A673 (cell line): Measurements from ENCODE around the gene BCL2. TPM values are rescaled to one million over a fixed set of nuclear protein-coding genes. Genes with fewer than 3 reads are reported as not detected.

Source experiments
- Bru-seq: library from RNA; stranded (reverse); fragments of 400-500 nt; gene quantifications from one replicate; lab custom pipeline; 2021; lab: Mats Ljungman, UMichigan
- BruChase-seq, 2 experiments: library from RNA; stranded (reverse); fragments of 400-500 nt; gene quantifications; one replicate each; lab custom pipeline; 2021; lab: Mats Ljungman, UMichigan
- BruUV-seq: library from RNA; stranded (reverse); fragments of 400-500 nt; replicated peaks from 2 replicates; lab custom pipeline; 2021; lab: Mats Ljungman, UMichigan
- CTCF ChIA-PET: fragments of 300-600 bp; sonication (Branson Sonifier 250); formaldehyde crosslinking; loops from one replicate; lab custom pipeline; 2022; ENCODE audit warnings: antibody characterized with exemption; lab: Charles Lee
- POLR2A ChIA-PET: fragments of 300-600 bp; sonication (Branson Sonifier 250); formaldehyde crosslinking; loops from one replicate; lab custom pipeline; 2022; ENCODE audit warnings: antibody characterized with exemption; ENCODE audit not compliant: low non-redundant PET; lab: Charles Lee
- DNase-seq: peaks from one replicate; pipeline ENCODE4 v3.0.0-alpha.2; 2015; ENCODE audit warnings: low spot score
- H3K27ac ChIP-seq: fragments of 200-600 bp; sonication (generic); 2 replicates; pipeline ENCODE4 v1.5.1; 2016; ENCODE audit warnings: mixed run types, low read depth, mild to moderate bottlenecking, mixed read lengths, antibody characterized with exemption, low read length; ENCODE audit not compliant: poor library complexity, severe bottlenecking
- H3K27me3 ChIP-seq: fragments of 200-600 bp; sonication (generic); replicated peaks from 2 replicates; pipeline ENCODE4 v1.6.1; 2017; ENCODE audit warnings: mixed run types, low read depth, mild to moderate bottlenecking, mixed read lengths, antibody characterized with exemption, low read length; ENCODE audit not compliant: insufficient read depth, poor library complexity
- H3K36me3 ChIP-seq: fragments of 200-600 bp; sonication (generic); 2 replicates; pipeline ENCODE4 v1.6.1; 2016; ENCODE audit warnings: mixed run types, mild to moderate bottlenecking, mixed read lengths, antibody characterized with exemption, low read length; ENCODE audit not compliant: insufficient read depth, poor library complexity, severe bottlenecking
- H3K4me1 ChIP-seq: fragments of 200-600 bp; sonication (generic); 2 replicates; pipeline ENCODE4 v1.6.1; 2017; ENCODE audit warnings: mixed run types, mild to moderate bottlenecking, mixed read lengths, antibody characterized with exemption, low read length; ENCODE audit not compliant: insufficient read depth, poor library complexity, severe bottlenecking
- H3K4me3 ChIP-seq: fragments of 200-600 bp; sonication (generic); 2 replicates; pipeline ENCODE4 v1.5.1; 2016; ENCODE audit warnings: low read depth, mixed run types, mild to moderate bottlenecking, mixed read lengths, low read length; ENCODE audit not compliant: poor library complexity, severe bottlenecking
- H3K9me3 ChIP-seq: fragments of 200-600 bp; sonication (generic); 2 replicates; pipeline ENCODE4 v1.6.1; 2016; ENCODE audit warnings: mixed run types, low read depth, mild to moderate bottlenecking, mixed read lengths, antibody characterized with exemption, low read length; ENCODE audit not compliant: poor library complexity, severe bottlenecking
- CTCF ChIP-seq: fragments of 300-800, 200-600 bp; sonication (generic); conservative IDR thresholded peaks from 2 replicates; pipeline ENCODE4 v1.5.1; 2017; ENCODE audit warnings: low read depth, mild to moderate bottlenecking, antibody characterized with exemption, low read length, moderate library complexity, mixed read lengths
- EZH2 ChIP-seq: fragments of 200-600 bp; sonication (generic); IDR thresholded peaks from 2 replicates; pipeline ENCODE4 v1.6.1; 2017; ENCODE audit warnings: borderline replicate concordance, low read depth, mild to moderate bottlenecking, mixed read lengths, antibody characterized with exemption, low read length; ENCODE audit not compliant: poor library complexity, severe bottlenecking
- intact Hi-C: fragments of 100-400 bp; cut with micrococcal nuclease; formaldehyde crosslinking; loops from one replicate; pipeline ENCODE4 v1.10.0; 2022; ENCODE audit not compliant: unreplicated experiment
- long read RNA-seq: library from polyadenylated mRNA; stranded (forward); transcript quantifications from one replicate; pipeline ENCODE4 v2.0.0, GENCODE V29; 2022
- total RNA-seq: library from RNA; stranded (reverse); gene quantifications from 2 replicates; pipeline ENCODE4 v1.2.3, GENCODE V29; 2021

BCL2 gene
- total RNA-seq, result 19.6 and 24.9 TPM in 2 replicates
- Bru-seq, nascent RNA, result percentile 77 among the genes with signal in this experiment
- BruChase-seq, experiment 1, labeled RNA remaining after a 2-hour chase, result percentile 81 among the genes with signal in this experiment
- BruChase-seq, experiment 2, labeled RNA remaining after a 6-hour chase, result percentile 85 among the genes with signal in this experiment
- long read RNA-seq, full-length matches to known transcripts, result 4 of 7 reads
- long read RNA-seq, partial matches to known transcripts, result 1 of 7 reads
- long read RNA-seq, other reads (novel, unspliced or antisense), result 2 of 7 reads

GRCh38 chr18:63319383-63320122 is at the start of gene BCL2:
Gene BCL2, minus strand, starts transcription at chr18:63319769.
- ChIA-PET CTCF (interaction anchor here (0.7 kb wide), 1 partner anchor 46 kb away, joined by 4 read pairs; no protein-coding TSS in a partner anchor), POLR2A (no interaction called here)
- no TSS peak for BruUV-seq
- H3K27me3 ChIP-seq, result no peaks in the 10 kb centered on the region
- H3K4me3 ChIP-seq, result peak within 1 kb of the TSS; percentile 74
- no peaks in the 10 kb centered on the region for H3K9me3 ChIP-seq
- no peaks in the 10 kb centered on the region for H3K36me3 ChIP-seq
- DNase-seq, result peak; percentile 78
- peaks cover 30% of the 10 kb centered on the region for H3K4me1 ChIP-seq
- no peak for TF ChIP-seq EZH2
- no peak for TF ChIP-seq CTCF
- intact Hi-C loops, result loop anchor here (2.0 to 5.0 kb wide), 2 partner anchors 118 to 201 kb away; no protein-coding TSS in a partner anchor
- peak within 1 kb of the TSS; percentile 89 for H3K27ac ChIP-seq

- intact Hi-C loops, result no loop called here
- Histone ChIP-seq H3K27ac (peak overlapping the region; percentile 99), H3K9me3 (peaks cover 35% of the 10 kb centered on the region), H3K4me3 (peak overlapping the region; percentile 96), H3K36me3 (peaks cover 29% of the 10 kb centered on the region), H3K27me3 (no peaks in the 10 kb centered on the region), H3K4me1 (peaks cover 6% of the 10 kb centered on the region)
- ChIA-PET CTCF (no interaction called here), POLR2A (no interaction called here)
- no peak for DNase-seq
- no TSS peak for BruUV-seq
- TF ChIP-seq CTCF (no peak), EZH2 (no peak)
Measured at GRCh38 chr18:63368611-63369010, 49.0 kb upstream of the BCL2 start.

GRCh38 chr18:63367053-63367953 is 47.7 kb upstream of the BCL2 start, which contains the start of gene KDSR:
Gene KDSR, minus strand, starts transcription at chr18:63367206. Its CDS starts 88 bp downstream, at chr18:63367118.
- BruUV-seq, result no TSS peak
- CTCF ChIA-PET, result no interaction called here
- Histone ChIP-seq H3K27me3 (no peaks in the 10 kb centered on the region), H3K4me1 (peaks cover 12% of the 10 kb centered on the region), H3K4me3 (peak within 1 kb of the TSS; percentile 96), H3K9me3 (peaks cover 23% of the 10 kb centered on the region), H3K36me3 (peaks cover 39% of the 10 kb centered on the region), H3K27ac (peak within 1 kb of the TSS; percentile 99)
- intact Hi-C loops, result no loop called here
- POLR2A ChIA-PET, result interaction anchor here (0.6 to 0.7 kb wide), 3 partner anchors 283 to 509 kb away, joined by 3 to 9 read pairs (median 3); no protein-coding TSS in a partner anchor
- peak; percentile 99 for DNase-seq
- TF ChIP-seq CTCF, result no peak
- TF ChIP-seq EZH2, result no peak
